Cardiac fibroblast (primary cell): ENCODE data around the gene N4BP2L1.

Source experiments
- DNase-seq, 2 donors: peaks; one replicate each; pipeline versions ENCODE4 v3.0.0 to v3.0.0-alpha.2; 2010; ENCODE audit warnings: low read depth in 2 of 2
- H3K4me3 ChIP-seq, 2 donors: replicated peaks in 1 of 2; 1 replicate in 1 of 2; 2 replicates in 1 of 2; pipeline ENCODE4 v1.5.1; 2011; ENCODE audit warnings: low read depth in 2 of 2, low read length in 2 of 2, mild to moderate bottlenecking in 2 of 2, moderate library complexity in 1 of 2
- TF ChIP-seq, protein P1 (sequence below): IDR thresholded peaks from one replicate; pipeline ENCODE4 v1.5.1; 2011; ENCODE audit warnings: low read depth, mild to moderate bottlenecking, low read length, inconsistent platforms

Gene N4BP2L1

DNA sequence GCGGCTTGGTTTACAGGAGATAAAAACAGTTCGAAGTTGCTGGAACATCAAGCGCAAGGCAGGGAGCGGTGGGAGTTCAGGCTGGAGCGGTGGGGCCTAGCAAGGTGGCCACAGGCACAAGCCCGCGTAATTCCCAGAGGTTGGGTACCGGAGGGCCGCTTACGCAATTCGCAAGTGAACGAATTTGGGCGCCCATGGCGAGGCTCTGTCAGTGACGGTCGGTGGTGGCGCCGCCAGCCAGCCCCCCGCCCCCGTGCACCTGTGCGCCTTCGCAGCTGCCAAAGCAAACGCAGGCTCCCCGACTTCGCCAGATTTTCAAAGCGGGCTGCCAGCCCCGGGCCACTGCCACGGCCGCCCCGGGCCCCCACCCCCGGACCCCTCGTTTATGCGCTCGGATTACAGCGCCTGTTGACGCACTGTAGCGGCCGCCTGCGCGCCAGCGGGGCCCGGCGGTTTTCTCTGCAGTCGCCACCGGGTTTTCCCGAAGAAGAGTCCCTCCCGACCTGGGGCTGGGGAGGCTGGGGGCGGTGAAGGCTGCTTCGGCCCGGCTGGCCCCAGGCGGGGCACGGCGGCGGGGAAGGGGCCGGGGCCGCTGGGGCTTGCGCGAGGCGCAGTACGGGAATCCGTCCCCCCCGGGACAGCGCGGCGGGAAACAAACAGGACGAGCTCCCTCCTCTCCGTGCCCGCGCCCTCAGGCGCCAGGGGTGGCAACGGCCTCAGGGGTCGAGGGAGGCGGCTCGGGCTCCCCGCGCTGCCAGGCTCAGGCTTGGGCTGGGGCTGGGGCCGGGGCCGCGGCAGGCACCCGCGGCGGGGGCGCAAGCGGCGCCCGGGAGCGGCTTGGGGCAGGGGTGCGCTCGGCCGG, 709 bp downstream of the N4BP2L1 start:
- DNase-seq, result peak; percentile 16 to 19
- peak overlapping the region; percentile 58 to 60 for H3K4me3 ChIP-seq
- TF ChIP-seq, protein P1, sequence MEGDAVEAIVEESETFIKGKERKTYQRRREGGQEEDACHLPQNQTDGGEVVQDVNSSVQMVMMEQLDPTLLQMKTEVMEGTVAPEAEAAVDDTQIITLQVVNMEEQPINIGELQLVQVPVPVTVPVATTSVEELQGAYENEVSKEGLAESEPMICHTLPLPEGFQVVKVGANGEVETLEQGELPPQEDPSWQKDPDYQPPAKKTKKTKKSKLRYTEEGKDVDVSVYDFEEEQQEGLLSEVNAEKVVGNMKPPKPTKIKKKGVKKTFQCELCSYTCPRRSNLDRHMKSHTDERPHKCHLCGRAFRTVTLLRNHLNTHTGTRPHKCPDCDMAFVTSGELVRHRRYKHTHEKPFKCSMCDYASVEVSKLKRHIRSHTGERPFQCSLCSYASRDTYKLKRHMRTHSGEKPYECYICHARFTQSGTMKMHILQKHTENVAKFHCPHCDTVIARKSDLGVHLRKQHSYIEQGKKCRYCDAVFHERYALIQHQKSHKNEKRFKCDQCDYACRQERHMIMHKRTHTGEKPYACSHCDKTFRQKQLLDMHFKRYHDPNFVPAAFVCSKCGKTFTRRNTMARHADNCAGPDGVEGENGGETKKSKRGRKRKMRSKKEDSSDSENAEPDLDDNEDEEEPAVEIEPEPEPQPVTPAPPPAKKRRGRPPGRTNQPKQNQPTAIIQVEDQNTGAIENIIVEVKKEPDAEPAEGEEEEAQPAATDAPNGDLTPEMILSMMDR, result no peak

DNA sequence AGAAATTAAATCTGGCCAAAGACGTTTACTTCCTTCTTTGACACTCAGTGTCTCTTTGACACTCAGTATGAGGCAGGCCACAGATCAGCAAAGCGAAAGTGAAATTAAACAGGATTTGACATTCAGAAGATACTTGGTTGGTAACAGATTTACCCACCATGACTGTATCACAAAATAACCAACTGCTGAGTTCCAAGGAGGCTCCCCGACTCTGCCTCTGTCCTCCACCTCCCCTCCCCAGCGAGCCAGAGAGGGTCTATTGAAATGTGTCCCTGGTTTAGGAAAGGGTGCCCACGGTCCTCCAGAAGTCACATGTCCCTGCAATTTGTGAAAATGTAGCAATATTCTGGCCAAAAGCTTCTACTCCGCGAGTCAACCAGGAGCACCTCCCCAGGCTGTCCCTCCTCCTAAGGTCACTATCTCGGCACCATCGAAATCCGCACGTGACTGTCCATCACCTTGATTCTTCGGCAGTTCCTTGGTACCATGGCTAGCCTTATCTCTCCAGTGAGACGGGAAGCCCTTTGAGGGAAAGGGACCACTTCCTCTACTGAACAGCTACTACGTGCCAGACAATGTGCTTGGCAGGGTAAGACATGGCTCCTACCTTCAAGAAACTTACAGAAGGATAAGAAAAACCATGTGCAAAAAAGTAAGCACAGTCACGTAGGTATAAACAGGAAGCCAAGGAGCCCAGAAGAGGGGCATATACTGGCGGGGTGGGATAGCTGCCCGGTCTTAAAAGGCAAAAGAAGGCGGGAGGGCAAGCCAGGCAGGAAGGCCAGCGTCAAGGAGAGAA, 1.5 kb downstream of the N4BP2L1 start:
- peak overlapping the region; percentile 58 to 60 for H3K4me3 ChIP-seq
- peak in 1 of 2 donors; percentile 34 for DNase-seq
- TF ChIP-seq, protein P1, result no peak

DNA sequence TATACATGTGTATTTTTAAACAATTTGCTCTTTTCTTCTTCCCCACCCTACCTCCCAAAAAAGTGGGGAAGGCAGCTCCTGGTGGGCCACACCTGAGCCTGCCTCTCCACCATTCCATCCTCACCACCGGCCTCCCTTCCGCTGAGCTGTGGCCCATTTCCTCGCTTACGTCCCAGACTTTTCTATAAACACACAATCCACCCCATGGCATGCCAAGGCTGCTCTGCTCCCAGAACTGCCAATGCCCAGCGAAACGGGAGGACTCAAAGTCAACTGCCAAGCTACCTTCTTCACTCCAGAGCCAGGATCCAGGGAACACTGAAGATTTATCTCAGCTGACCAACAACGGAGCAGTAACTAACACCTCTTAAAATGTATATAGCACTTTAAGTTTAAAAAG, 2.8 kb downstream of the N4BP2L1 start:
- DNase-seq, result no peak
- TF ChIP-seq, protein P1, result no peak
- no peak overlapping the region for H3K4me3 ChIP-seq

DNA sequence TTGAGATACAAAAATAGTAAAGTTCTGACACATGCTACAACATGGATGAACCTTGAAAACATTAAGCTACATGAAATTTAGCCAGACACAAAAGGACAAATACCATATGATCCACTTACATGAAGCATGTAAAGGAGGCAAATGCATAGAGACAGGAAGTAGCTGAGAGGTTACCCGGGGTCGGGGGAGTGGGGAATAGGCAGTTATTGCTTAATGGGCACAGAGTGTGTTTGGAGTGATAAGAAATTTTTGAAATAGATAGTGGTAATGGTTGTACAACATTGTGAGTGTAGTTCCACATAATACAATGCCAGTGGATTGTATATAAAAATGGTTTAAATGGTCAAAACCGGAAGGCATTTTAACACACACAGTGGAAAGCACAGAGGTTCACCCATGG, 4.3 kb downstream of the N4BP2L1 start:
- TF ChIP-seq, protein P1, result no peak
- DNase-seq, result no peak
- H3K4me3 ChIP-seq, result no peak overlapping the region

DNA sequence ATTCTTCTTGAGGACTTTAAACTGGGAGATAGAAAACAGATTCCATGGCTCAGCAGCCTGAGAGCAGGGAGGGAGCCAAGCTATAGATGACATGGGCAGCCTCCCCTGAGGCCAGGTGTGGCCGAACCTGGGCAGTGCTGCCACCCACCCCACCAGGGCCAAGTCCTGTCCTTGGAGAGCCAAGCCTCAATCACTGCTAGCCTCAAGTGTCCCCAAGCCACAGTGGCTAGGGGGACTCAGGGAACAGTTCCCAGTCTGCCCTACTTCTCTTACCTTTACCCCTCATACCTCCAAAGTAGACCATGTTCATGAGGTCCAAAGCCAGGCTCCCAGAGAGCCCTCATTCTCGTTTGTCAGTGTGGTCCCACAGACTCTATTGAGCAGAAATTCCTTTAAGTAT, 8.1 kb downstream of the N4BP2L1 start:
- no peak overlapping the region for H3K4me3 ChIP-seq
- TF ChIP-seq, protein P1, result no peak
- DNase-seq, result no peak

DNA sequence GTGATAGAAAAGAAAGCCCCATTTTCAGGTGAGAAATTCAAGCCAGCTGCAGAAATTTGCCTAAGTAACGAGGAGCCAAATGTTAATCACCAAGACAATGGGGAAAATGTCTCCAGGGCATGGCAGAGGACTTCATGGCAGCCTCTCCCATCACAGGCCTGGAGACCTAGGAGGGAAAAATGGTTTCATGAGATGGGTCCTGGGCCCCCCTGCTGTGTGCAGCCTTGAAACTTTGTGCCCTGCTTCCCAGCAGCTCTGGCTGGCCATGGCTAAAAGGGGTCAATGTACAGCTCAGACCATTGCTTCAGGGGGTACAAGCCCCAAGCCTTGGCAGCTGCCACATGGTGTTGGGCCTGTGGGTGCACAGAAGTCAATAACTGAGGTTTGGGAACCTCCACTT, 9.9 kb downstream of the N4BP2L1 start:
- no peak for DNase-seq
- TF ChIP-seq, protein P1, result no peak
- no peak overlapping the region for H3K4me3 ChIP-seq
